ENCODE results near the gene MRPL24.

MRPL24 gene

GRCh38 chr1:156746728-156747631 lies 6.1 kb upstream of the MRPL24 start:
- TF ChIP-seq POLR2AphosphoS5 (IDR thresholded peaks at IDR 0.05; ENCODE audit: low read depth, low read length) (no peak), TAF1 (IDR thresholded peaks at IDR 0.05; ENCODE audit: low read depth, low read length) (0 out of 2 replicates have a peak, but pooled peaks have one; percentile 34), POU2F2 (IDR thresholded peaks at IDR 0.05; ENCODE audit: low read depth, low read length) (peak; percentile 26; the same call in 1 of the 2 replicates)
- FAIRE-seq = no peak
- peak; percentile 49 for DNase-seq (ENCODE audit: insufficient read length, low spot score)

GRCh38 chr1:156746406-156746727 lies 5.5 kb upstream of the MRPL24 start:
- no peak for FAIRE-seq
- DNase-seq (ENCODE audit: insufficient read length, low spot score) = no peak
- no peak for TF ChIP-seq POLR2AphosphoS5 (IDR thresholded peaks at IDR 0.05; ENCODE audit: low read depth, low read length)
- no peak for TF ChIP-seq PAX5 (IDR thresholded peaks at IDR 0.05; ENCODE audit: insufficient read depth, low read length, severe bottlenecking)
- TF ChIP-seq TAF1 (IDR thresholded peaks at IDR 0.05; ENCODE audit: low read depth, low read length) = no peak
- TF ChIP-seq POLR2A (IDR thresholded peaks at IDR 0.05; ENCODE audit: low read depth, low read length) = no peak
- TF ChIP-seq POU2F2 (IDR thresholded peaks at IDR 0.05; ENCODE audit: low read depth, low read length) = no peak
- no peak for TF ChIP-seq SPI1 (IDR thresholded peaks at IDR 0.05; ENCODE audit: low read depth, low read length)

- DNase-seq (ENCODE audit: insufficient read length, low spot score) (no peak), FAIRE-seq (no peak)
- TF ChIP-seq PAX5 (IDR thresholded peaks at IDR 0.05; ENCODE audit: insufficient read depth, low read length, severe bottlenecking) = no peak
- TF ChIP-seq POU2F2 (IDR thresholded peaks at IDR 0.05; ENCODE audit: low read depth, low read length) = no peak
- TF ChIP-seq SPI1 (IDR thresholded peaks at IDR 0.05; ENCODE audit: low read depth, low read length) = no peak
- TF ChIP-seq POLR2A (IDR thresholded peaks at IDR 0.05; ENCODE audit: low read depth, low read length) = no peak
- TF ChIP-seq TAF1 (IDR thresholded peaks at IDR 0.05; ENCODE audit: low read depth, low read length) = no peak
- no peak for TF ChIP-seq POLR2AphosphoS5 (IDR thresholded peaks at IDR 0.05; ENCODE audit: low read depth, low read length)
These were observed 5.0 kb upstream of the MRPL24 start for GRCh38 chr1:156745881-156746280.

GRCh38 chr1:156744786-156745419 lies 4.0 kb upstream of the MRPL24 start:
- TF ChIP-seq SPI1 (IDR thresholded peaks at IDR 0.05; ENCODE audit: low read depth, low read length) (no peak), POLR2AphosphoS5 (IDR thresholded peaks at IDR 0.05; ENCODE audit: low read depth, low read length) (no peak), TAF1 (IDR thresholded peaks at IDR 0.05; ENCODE audit: low read depth, low read length) (no peak)
- FAIRE-seq (no peak), DNase-seq (ENCODE audit: insufficient read length, low spot score) (no peak)

- FAIRE-seq = no peak
- TF ChIP-seq TAF1 (IDR thresholded peaks at IDR 0.05; ENCODE audit: low read depth, low read length) = no peak
- no peak for TF ChIP-seq SPI1 (IDR thresholded peaks at IDR 0.05; ENCODE audit: low read depth, low read length)
- TF ChIP-seq POLR2A (IDR thresholded peaks at IDR 0.05; ENCODE audit: low read depth, low read length) = no peak
- no peak for TF ChIP-seq PAX5 (IDR thresholded peaks at IDR 0.05; ENCODE audit: insufficient read depth, low read length, severe bottlenecking)
- TF ChIP-seq POLR2AphosphoS5 (IDR thresholded peaks at IDR 0.05; ENCODE audit: low read depth, low read length) = no peak
- no peak for TF ChIP-seq POU2F2 (IDR thresholded peaks at IDR 0.05; ENCODE audit: low read depth, low read length)
These were observed 3.5 kb upstream of the MRPL24 start for GRCh38 chr1:156744344-156744743.

GRCh38 chr1:156743367-156744302 lies 2.7 kb upstream of the MRPL24 start:
- FAIRE-seq (no peak), DNase-seq (ENCODE audit: insufficient read length, low spot score) (no peak)
- TF ChIP-seq POU2F2 (IDR thresholded peaks at IDR 0.05; ENCODE audit: low read depth, low read length) (no peak), SPI1 (IDR thresholded peaks at IDR 0.05; ENCODE audit: low read depth, low read length) (no peak), PAX5 (IDR thresholded peaks at IDR 0.05; ENCODE audit: insufficient read depth, low read length, severe bottlenecking) (no peak), TAF1 (IDR thresholded peaks at IDR 0.05; ENCODE audit: low read depth, low read length) (no peak), POLR2A (IDR thresholded peaks at IDR 0.05; ENCODE audit: low read depth, low read length) (no peak), POLR2AphosphoS5 (IDR thresholded peaks at IDR 0.05; ENCODE audit: low read depth, low read length) (no peak)

More at GRCh38 chr1:156744344-156744743, 3.5 kb upstream of the MRPL24 start:
- no peak for DNase-seq (ENCODE audit: insufficient read length, low spot score)

GRCh38 chr1:156742801-156743200 lies 1.9 kb upstream of the MRPL24 start:
- DNase-seq (ENCODE audit: insufficient read length, low spot score) (no peak), FAIRE-seq (no peak)
- TF ChIP-seq PAX5 (IDR thresholded peaks at IDR 0.05; ENCODE audit: insufficient read depth, low read length, severe bottlenecking) (no peak), SPI1 (IDR thresholded peaks at IDR 0.05; ENCODE audit: low read depth, low read length) (no peak), POLR2A (IDR thresholded peaks at IDR 0.05; ENCODE audit: low read depth, low read length) (no peak), POU2F2 (IDR thresholded peaks at IDR 0.05; ENCODE audit: low read depth, low read length) (no peak), TAF1 (IDR thresholded peaks at IDR 0.05; ENCODE audit: low read depth, low read length) (no peak), POLR2AphosphoS5 (IDR thresholded peaks at IDR 0.05; ENCODE audit: low read depth, low read length) (no peak)

- TF ChIP-seq SPI1 (IDR thresholded peaks at IDR 0.05; ENCODE audit: low read depth, low read length) = no peak
- TF ChIP-seq PAX5 (IDR thresholded peaks at IDR 0.05; ENCODE audit: insufficient read depth, low read length, severe bottlenecking) = no peak
- no peak for TF ChIP-seq POLR2A (IDR thresholded peaks at IDR 0.05; ENCODE audit: low read depth, low read length)
- DNase-seq (ENCODE audit: insufficient read length, low spot score) (no peak), FAIRE-seq (no peak)
These were observed 1.1 kb upstream of the MRPL24 start for GRCh38 chr1:156742017-156742416.

- no peak for DNase-seq (ENCODE audit: insufficient read length, low spot score)
- no peak for TF ChIP-seq PAX5 (IDR thresholded peaks at IDR 0.05; ENCODE audit: insufficient read depth, low read length, severe bottlenecking)
- no peak for TF ChIP-seq SPI1 (IDR thresholded peaks at IDR 0.05; ENCODE audit: low read depth, low read length)
- peak; percentile 55; the same call in 1 of the 2 replicates for TF ChIP-seq POLR2AphosphoS5 (IDR thresholded peaks at IDR 0.05; ENCODE audit: low read depth, low read length)
- 0 out of 2 replicates have a peak, but pooled peaks have one; percentile 24 for TF ChIP-seq TAF1 (IDR thresholded peaks at IDR 0.05; ENCODE audit: low read depth, low read length)
- no peak for TF ChIP-seq POU2F2 (IDR thresholded peaks at IDR 0.05; ENCODE audit: low read depth, low read length)
- no peak for TF ChIP-seq POLR2A (IDR thresholded peaks at IDR 0.05; ENCODE audit: low read depth, low read length)
- FAIRE-seq = no peak
These were observed 644 bp upstream of the MRPL24 start for GRCh38 chr1:156741481-156741983.
